K562 (cell line): Measurements from ENCODE around the gene PBX2. TPM values are rescaled to one million over a fixed set of nuclear protein-coding genes. Genes with fewer than 3 reads are reported as not detected.

ENCODE experiments used
- ADNP ChIP-seq: fragments of 200-800 bp; sonication (Bioruptor generic); IDR thresholded peaks from 2 replicates; pipeline ENCODE4 v1.6.1; 2016; ENCODE audit warnings: missing genetic modification characterization, missing compliant biosample characterization
- BRD4 ChIP-seq: fragments of 200-600 bp; sonication (generic); IDR thresholded peaks from 2 replicates; pipeline ENCODE4 v1.6.1; 2017; ENCODE audit warnings: inconsistent platforms
- CCNT2 ChIP-seq: IDR thresholded peaks from 2 replicates; pipeline ENCODE4 v1.6.1; 2011; ENCODE audit warnings: borderline replicate concordance, low read depth, mild to moderate bottlenecking, moderate library complexity, mixed read lengths, low read length; ENCODE audit not compliant: insufficient read length; ENCODE audit errors: extremely low read depth
- DPF2 ChIP-seq: fragments of 450-650 bp; IDR thresholded peaks from 2 replicates; pipeline ENCODE4 v1.6.1; 2016
- FOSL1 ChIP-seq: fragments of 200-800 bp; sonication (Bioruptor generic); conservative IDR thresholded peaks from 2 replicates; pipeline ENCODE4 v1.6.1; 2016; ENCODE audit warnings: missing genetic modification characterization, missing compliant biosample characterization
- HNRNPL ChIP-seq: fragments of 200-400 bp; formaldehyde crosslinking; IDR thresholded peaks from 2 replicates; pipeline ENCODE4 v1.6.1; 2017; ENCODE audit warnings: low read depth, mild to moderate bottlenecking, low read length
- KAT7 ChIP-seq: sonication (generic); formaldehyde crosslinking; IDR thresholded peaks from 2 replicates; pipeline ENCODE4 v1.8.0; 2022; ENCODE audit warnings: missing genetic modification reagents, mild to moderate bottlenecking, borderline replicate concordance
- MCM2 ChIP-seq: fragments of 450-650 bp; IDR thresholded peaks from 2 replicates; pipeline ENCODE4 v1.6.1; 2017; ENCODE audit warnings: low read depth, mild to moderate bottlenecking
- PHF8 ChIP-seq: fragments of 200-600 bp; sonication (generic); IDR thresholded peaks from 2 replicates; pipeline ENCODE4 v1.6.1; 2012; ENCODE audit warnings: mixed run types, mild to moderate bottlenecking, inconsistent platforms, low read length, moderate library complexity, borderline replicate concordance
- PYGO2 ChIP-seq: fragments of 450-650 bp; IDR thresholded peaks from 2 replicates; pipeline ENCODE4 v1.6.1; 2016; ENCODE audit warnings: mild to moderate bottlenecking, missing genetic modification characterization, moderate library complexity, missing compliant biosample characterization
- TCF7L2 ChIP-seq: fragments of 150-350 bp; IDR thresholded peaks from 2 replicates; pipeline ENCODE4 v1.6.1; 2016; ENCODE audit warnings: low read depth, mild to moderate bottlenecking, low read length, moderate library complexity
- ZBTB7A ChIP-seq: IDR thresholded peaks from 2 replicates; pipeline ENCODE4 v1.6.1; 2011; ENCODE audit warnings: low read depth, mild to moderate bottlenecking, low read length, moderate library complexity, borderline replicate concordance; ENCODE audit not compliant: control insufficient read depth
- ZNF586 ChIP-seq: fragments of 450-650 bp; formaldehyde crosslinking; conservative IDR thresholded peaks from 2 replicates; pipeline ENCODE4 v1.4.0; 2020; ENCODE audit warnings: mild to moderate bottlenecking, moderate library complexity
- ZNF695 ChIP-seq: fragments of 450-650 bp; formaldehyde crosslinking; IDR thresholded peaks from 2 replicates; pipeline ENCODE4 v1.4.0; 2020; ENCODE audit warnings: mild to moderate bottlenecking, moderate library complexity
- ZNF707 ChIP-seq: fragments of 250-450 bp; sonication (Bioruptor Pico); conservative IDR thresholded peaks from 2 replicates; pipeline ENCODE4 v1.8.0; 2022; ENCODE audit warnings: inconsistent platforms, mild to moderate bottlenecking, moderate library complexity
- polyA plus RNA-seq, 8 experiments: library from polyadenylated mRNA; depleted of rRNA in 4 of 8; stranded (reverse) in 5 of 8; unstranded in 3 of 8; fragments of >200 nt; fragmentation: Nextera tagmentation in 2 of 8; fragmentation: Illumina TruSeq in 1 of 8; extraction: Ambion mirVana in 2 of 8; extraction: Trizol in 1 of 8; gene quantifications; 2 replicates each; pipeline versions ENCODE4 v1.2.1 to v1.2.3, GENCODE V29; 2011 to 2014; ENCODE audit warnings: inconsistent platforms in 1 of 8, missing spikeins in 1 of 8
- total RNA-seq, 7 experiments: library from RNA; depleted of rRNA in 6 of 7; stranded (reverse); fragments of >200 nt in 6 of 7; fragmentation: Illumina TruSeq in 2 of 7; extraction: Trizol in 2 of 7; gene quantifications; 2 replicates each; pipeline versions ENCODE4 v1.2.1 to v1.2.3, GENCODE V29; 2011 to 2021; ENCODE audit warnings: low replicate concordance in 1 of 7
- TF ChIP-seq, protein P1 (sequence below): sonication (generic); formaldehyde crosslinking; IDR thresholded peaks from 2 replicates; pipeline ENCODE4 v1.4.0; 2020; ENCODE audit warnings: mild to moderate bottlenecking, missing genetic modification reagents
- TF ChIP-seq, protein P2 (sequence below): IDR thresholded peaks from 3 replicates; pipeline ENCODE4 v1.6.1; 2011; ENCODE audit warnings: borderline replicate concordance, mild to moderate bottlenecking, moderate library complexity; ENCODE audit not compliant: insufficient read length; ENCODE audit errors: extremely low read depth
- TF ChIP-seq, protein P3 (sequence below): fragments of 450-650 bp; formaldehyde crosslinking; IDR thresholded peaks from 2 replicates; pipeline ENCODE4 v1.4.0; 2020; ENCODE audit warnings: mild to moderate bottlenecking

Gene PBX2
- total and polyA plus RNA-seq, 9 of the 15 experiments (the other 6 are each of a cell fraction or from before 2014, with no cell fraction given), result 1.9 to 134 (median 62.5) TPM

DNA sequence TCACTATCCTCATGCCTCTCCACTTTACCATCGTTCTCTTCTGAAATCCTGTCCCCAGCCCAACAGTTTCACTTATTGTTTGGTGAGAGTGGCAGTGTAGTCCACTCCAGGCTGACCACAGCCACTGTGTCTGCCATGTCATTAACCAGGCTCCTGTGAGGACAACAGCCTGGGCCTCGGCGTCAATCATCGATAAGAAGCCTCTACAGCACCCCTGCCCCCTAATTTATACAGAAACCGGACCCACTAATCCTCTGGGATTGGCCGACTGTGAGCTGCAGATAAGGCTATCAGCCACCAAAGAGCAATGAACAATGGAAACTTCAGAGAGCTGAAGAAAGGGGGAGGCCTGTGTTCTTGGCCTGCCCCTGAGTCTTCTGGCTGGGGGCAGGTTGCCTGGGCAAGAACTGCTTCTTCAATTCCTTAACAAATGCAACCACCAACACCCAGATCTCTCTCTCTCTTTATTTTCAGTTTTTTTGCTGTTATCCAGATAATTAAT lies 22.2 kb downstream of the PBX2 start (continued):
- TF ChIP-seq, protein P1, sequence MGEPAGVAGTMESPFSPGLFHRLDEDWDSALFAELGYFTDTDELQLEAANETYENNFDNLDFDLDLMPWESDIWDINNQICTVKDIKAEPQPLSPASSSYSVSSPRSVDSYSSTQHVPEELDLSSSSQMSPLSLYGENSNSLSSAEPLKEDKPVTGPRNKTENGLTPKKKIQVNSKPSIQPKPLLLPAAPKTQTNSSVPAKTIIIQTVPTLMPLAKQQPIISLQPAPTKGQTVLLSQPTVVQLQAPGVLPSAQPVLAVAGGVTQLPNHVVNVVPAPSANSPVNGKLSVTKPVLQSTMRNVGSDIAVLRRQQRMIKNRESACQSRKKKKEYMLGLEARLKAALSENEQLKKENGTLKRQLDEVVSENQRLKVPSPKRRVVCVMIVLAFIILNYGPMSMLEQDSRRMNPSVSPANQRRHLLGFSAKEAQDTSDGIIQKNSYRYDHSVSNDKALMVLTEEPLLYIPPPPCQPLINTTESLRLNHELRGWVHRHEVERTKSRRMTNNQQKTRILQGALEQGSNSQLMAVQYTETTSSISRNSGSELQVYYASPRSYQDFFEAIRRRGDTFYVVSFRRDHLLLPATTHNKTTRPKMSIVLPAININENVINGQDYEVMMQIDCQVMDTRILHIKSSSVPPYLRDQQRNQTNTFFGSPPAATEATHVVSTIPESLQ (CRISPR knock-in tag), result no peak
- TF ChIP-seq ZNF586 (CRISPR knock-in tag) (no peak), HNRNPL (no peak), CCNT2 (peak; percentile 73), DPF2 (peak; percentile 98), BRD4 (0 out of 2 replicates have a peak, but pooled peaks have one; percentile 46), FOSL1 (tag) (peak; percentile 57), ZBTB7A (peak; percentile 64; the same call in 1 of the 2 replicates), MCM2 (no peak), KAT7 (CRISPR knock-in tag) (no peak), ZNF707 (CRISPR knock-in tag) (peak; percentile 37; the same call in 1 of the 2 replicates), ZNF695 (no peak), PYGO2 (peak; percentile 69; the same call in 1 of the 2 replicates), ADNP (tag) (no peak; the same call in 1 of the 2 replicates), PHF8 (peak; percentile 7; the same call in 1 of the 2 replicates), TCF7L2 (no peak)
- TF ChIP-seq, protein P2, sequence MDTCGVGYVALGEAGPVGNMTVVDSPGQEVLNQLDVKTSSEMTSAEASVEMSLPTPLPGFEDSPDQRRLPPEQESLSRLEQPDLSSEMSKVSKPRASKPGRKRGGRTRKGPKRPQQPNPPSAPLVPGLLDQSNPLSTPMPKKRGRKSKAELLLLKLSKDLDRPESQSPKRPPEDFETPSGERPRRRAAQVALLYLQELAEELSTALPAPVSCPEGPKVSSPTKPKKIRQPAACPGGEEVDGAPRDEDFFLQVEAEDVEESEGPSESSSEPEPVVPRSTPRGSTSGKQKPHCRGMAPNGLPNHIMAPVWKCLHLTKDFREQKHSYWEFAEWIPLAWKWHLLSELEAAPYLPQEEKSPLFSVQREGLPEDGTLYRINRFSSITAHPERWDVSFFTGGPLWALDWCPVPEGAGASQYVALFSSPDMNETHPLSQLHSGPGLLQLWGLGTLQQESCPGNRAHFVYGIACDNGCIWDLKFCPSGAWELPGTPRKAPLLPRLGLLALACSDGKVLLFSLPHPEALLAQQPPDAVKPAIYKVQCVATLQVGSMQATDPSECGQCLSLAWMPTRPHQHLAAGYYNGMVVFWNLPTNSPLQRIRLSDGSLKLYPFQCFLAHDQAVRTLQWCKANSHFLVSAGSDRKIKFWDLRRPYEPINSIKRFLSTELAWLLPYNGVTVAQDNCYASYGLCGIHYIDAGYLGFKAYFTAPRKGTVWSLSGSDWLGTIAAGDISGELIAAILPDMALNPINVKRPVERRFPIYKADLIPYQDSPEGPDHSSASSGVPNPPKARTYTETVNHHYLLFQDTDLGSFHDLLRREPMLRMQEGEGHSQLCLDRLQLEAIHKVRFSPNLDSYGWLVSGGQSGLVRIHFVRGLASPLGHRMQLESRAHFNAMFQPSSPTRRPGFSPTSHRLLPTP, result no peak
- TF ChIP-seq, protein P3, sequence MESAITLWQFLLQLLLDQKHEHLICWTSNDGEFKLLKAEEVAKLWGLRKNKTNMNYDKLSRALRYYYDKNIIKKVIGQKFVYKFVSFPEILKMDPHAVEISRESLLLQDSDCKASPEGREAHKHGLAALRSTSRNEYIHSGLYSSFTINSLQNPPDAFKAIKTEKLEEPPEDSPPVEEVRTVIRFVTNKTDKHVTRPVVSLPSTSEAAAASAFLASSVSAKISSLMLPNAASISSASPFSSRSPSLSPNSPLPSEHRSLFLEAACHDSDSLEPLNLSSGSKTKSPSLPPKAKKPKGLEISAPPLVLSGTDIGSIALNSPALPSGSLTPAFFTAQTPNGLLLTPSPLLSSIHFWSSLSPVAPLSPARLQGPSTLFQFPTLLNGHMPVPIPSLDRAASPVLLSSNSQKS (CRISPR knock-in tag), result no peak
